Stimulated activated CD8-positive, alpha-beta memory T cell treated with anti-CD3 and anti-CD28 coated beads, Interleukin-15, amount 100 ng/mL, for 1 hour (primary cell): ENCODE data around the gene SMCO4.

Source experiments
- DNase-seq: peaks from one replicate; pipeline ENCODE4 v3.0.0-alpha.2; 2020; ENCODE audit warnings: low read depth

SMCO4 gene

DNA sequence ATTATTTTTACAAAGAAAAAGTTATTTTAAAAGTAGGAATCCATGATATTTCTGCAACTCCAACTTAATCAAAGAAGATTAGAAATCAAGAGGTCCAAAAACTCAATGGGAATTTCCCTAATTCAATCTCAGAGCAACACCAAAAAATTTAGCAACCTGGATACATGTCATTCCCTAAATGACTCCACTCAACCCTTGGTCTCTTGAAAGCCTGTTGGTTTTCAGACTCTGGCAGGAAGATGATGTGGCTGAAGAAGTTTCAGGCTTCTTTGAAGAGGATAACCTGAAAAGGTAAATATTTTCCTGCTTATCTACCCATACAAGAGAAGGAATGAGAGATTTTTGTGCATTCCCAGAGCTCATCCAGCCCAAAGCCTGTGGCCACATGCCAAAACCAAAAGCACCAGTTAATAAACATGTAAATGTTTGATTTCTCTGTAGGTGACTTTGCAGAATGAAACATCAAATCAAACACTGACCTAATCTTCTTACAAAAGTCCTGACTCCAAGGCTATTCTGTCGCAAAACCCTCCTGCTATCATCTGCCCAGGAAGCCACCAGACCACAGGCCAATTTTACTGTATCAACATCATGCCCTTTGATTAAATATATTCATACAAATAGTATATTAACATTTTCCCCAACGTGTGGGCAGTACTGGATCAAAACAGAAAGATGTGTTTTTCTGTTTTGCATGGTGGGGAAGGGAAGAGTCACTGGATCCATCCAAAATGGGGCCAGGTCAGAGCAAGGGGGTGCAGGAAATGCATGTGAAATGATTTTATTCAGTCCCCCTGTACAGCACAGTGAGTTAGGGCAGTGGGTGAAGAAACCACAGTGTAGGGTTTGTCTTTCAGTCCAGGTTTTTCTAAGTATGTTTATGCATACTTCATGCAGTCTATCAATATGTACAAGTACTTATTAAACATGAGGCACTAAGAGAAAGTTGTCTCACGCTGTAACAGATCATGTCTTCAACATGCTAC is 38.8 kb downstream of the SMCO4 start:
- no peak for DNase-seq

DNA sequence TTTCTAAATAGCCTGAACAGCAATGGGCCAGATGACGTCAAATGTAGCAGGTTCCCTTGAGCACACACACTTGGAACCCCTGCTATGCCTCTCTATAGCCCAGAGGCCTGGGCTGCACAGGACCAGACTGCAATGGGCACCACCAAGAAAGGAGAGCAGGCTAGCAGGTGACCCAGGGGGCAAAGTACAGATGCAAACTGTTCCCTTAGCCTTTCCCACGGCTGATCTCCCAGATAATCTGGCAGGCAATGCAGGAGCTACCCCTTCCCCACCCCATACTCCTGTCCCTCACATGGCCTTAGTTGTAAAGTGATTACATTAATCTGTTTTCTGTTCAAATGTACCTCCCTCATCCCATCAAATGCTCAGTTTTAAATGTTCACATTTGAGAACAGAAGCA is 41.3 kb downstream of the SMCO4 start:
- no peak for DNase-seq

DNA sequence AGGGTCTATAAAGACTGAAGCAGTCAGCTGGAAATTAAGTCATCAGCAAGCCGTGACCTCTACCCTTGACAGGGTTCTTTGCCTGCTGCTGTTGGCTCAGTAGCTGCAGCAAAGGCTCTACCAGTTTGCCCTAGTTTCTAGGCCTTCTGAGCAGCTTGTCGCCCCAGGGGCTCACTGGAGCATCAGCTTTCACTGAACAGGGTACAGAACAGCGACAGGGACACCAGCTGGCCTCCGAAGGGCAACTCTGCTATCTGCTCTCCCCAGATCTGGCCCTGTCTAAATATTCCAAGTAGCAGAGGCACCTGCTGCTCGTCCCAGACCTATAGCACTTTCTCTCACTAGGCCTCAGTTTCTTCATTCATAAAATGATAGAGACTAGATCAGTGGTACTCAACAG is 42.4 kb downstream of the SMCO4 start:
- no peak for DNase-seq

DNA sequence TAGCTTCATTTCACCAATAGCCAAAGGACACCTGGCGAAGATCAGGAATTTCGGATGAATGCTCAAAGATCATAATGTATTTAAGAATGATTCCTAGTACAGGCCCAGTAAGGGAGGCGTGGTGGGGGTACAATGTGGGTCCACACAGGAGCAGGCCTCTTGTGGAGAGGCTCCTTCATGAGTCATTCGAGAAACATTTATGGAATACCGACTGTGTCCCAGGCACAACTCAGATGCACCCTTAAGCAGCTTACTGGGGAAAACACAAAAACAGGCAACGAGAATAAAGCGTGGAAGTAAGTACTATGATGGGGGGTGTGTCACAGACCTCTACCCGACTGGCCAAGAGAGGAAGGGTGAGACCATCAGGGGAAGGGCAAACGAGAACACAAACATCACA is 44.5 kb downstream of the SMCO4 start:
- no peak for DNase-seq

GRCh38 chr11:93498161-93498560 is 45.0 kb downstream of the SMCO4 start:
- no peak for DNase-seq

GRCh38 chr11:93497596-93497995 is 45.6 kb downstream of the SMCO4 start:
- no peak for DNase-seq

GRCh38 chr11:93494357-93494756 is 48.8 kb downstream of the SMCO4 start:
- no peak for DNase-seq

- DNase-seq, result no peak
Observed at GRCh38 chr11:93493252-93493897, 49.8 kb downstream of the SMCO4 start.

DNA sequence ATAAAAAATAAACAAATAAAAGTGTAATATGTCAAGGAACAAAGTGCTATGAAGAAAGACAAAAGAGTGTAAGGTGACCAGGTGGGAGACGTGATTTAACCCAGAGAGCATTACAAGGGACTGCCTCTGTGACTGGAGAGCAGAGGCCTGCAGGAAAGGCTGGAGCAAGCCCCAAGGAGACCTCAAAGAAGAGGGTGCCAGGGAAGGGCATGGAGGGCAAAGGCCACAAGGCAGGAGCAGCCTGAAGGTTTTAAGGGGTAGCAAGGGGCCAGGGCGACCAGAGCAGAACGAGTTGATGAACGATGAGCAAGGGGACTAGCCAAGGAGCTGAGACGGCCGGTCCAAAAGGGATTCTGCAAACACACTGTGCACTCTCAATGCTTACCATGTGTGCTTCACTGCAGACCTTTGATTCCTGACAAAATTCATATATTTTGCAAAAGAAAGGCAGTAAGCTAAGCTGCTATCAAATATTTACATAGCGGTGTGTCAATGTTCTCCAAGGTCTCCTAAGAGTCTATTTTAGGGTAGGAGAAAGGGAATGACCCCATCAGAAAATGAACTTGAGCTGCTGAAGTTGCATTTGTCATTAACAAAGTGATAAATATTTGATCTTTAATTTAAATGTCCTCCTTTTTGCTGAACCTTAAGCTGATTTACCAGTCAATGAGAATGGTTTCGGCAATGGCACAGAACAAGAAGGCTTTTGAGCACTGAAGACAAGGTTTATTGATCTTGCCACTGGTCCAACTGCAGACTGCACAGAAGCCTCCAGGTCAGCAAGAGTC is 50.5 kb downstream of the SMCO4 start:
- DNase-seq, result no peak

GRCh38 chr11:93491973-93492372 is 51.2 kb downstream of the SMCO4 start:
- no peak for DNase-seq

GRCh38 chr11:93490996-93491618 is 52.1 kb downstream of the SMCO4 start:
- DNase-seq, result no peak

DNA sequence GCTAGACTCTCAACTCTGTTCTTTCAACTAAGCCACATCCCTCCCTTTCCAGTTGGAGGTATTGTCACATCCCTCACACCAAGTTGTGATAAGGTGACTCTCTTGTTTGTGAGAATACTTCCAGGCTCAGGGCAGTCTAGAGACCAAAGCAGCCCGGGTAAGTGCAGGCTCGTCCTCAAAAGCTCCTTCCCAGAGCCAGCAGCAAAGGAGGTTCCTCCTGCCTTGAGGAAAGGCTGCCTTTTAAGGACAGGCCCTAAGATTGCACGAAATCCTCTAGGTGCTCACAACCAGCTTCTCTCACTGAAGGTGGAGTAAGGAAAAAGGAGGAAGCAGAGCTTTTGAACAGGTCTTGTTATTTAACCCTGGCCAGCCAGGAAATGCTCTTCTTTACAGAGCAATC is 53.4 kb downstream of the SMCO4 start:
- no peak for DNase-seq

- DNase-seq, result no peak
Observed at GRCh38 chr11:93487032-93487483, 56.1 kb downstream of the SMCO4 start.

- no peak for DNase-seq
Observed at GRCh38 chr11:93485983-93486382, 57.2 kb downstream of the SMCO4 start.

- DNase-seq, result no peak
Observed at GRCh38 chr11:93484716-93485115, 58.5 kb downstream of the SMCO4 start.

DNA sequence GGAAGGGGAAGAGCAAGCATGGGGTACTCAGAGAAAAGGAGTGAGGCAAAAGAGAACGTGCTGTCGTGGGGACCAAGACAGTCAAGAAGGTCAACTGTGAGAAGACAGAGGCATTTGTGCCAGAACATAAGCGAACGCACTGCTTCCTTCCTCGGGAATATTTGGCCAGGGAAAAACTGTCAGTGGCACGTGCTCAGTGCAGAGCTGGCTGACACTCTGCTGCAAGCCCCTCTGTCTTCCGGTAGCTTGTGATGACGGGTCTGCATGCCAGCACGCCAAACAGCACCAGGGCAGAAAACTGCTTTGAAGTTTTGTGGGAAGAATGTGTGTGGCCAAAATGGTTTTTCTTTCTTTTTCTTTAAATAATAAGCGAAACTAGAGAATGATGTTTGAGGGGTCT is 60.6 kb downstream of the SMCO4 start:
- DNase-seq, result no peak

- DNase-seq, result no peak
Observed at GRCh38 chr11:93481696-93482095, 61.5 kb downstream of the SMCO4 start.

DNA sequence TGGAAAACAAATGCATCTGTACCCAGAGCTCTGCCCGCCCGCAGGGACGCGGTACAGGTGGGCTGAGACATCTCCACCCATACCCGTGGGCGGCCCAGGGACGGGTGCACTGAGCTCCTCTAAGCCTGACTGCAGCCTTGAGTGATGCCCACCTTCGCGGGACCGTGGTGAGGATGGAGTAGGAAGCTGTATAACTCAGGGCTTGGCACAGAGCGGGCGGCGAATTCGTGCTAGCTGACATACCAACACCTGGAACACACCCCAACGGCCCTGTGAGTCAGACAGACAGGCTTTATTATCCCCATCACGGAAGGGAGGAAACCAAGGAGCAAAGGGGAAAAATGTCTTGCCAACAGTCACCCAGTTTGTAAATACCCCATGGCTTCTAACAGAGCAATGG is 61.9 kb downstream of the SMCO4 start:
- no peak for DNase-seq

DNA sequence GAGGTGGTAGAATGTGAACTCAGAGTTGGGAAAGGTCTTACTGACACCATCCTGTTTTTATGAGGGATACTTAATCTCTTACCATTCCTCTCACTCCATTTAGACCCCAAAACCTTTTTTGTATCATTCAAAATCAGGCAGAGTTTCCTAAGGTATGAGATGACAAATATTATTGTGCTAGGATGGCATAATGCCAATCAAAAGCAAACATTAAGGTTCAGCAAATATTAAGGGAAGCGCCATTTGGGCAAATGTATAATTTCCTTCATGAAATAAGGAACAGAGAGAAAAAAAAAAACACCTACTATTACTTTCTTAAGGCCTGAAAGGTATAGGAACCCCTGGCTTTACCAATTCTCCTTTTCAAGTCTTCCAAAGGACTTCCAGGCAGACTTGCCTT is 62.4 kb downstream of the SMCO4 start:
- no peak for DNase-seq

GRCh38 chr11:93480256-93480655 is 62.9 kb downstream of the SMCO4 start:
- no peak for DNase-seq

DNA sequence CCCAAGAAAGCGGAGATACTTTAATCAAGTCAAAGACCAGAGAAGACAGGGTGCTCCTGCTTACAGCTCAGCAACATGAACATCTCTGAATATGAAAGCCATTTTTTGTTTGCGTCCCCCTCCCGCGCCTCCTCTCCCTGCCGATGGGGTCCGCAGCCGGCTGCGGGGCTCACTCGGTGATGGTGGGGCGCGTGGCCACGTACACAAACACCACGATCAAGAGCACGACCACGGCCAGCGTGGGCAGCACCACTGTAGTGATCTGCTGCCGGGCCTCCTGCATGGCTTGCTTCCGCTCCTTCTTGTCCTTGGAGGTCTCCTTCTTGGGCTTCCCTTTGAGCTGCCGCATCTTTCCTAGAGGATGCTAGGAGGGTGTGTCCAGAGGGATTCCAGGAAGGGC is 64.3 kb downstream of the SMCO4 start:
- no peak for DNase-seq

- no peak for DNase-seq
Observed at GRCh38 chr11:93477684-93478234, 65.4 kb downstream of the SMCO4 start.
